ENCODE results near the gene HORMAD2.
A peak's percentile ranks its signal among the peaks of the same experiment; 100 is the strongest.

HORMAD2 gene

GRCh38 chr22:30116362-30117117 lies 36.3 kb downstream of the HORMAD2 start:
- no peak for DNase-seq (ENCODE audit: low read depth)
- no peak for TF ChIP-seq CTCF (IDR thresholded peaks at IDR 0.05; ENCODE audit: insufficient read depth, low read depth, low read length, missing control alignments)
- H3K4me3 ChIP-seq (ENCODE audit: low read depth, low read length): no peak overlapping the region

DNA sequence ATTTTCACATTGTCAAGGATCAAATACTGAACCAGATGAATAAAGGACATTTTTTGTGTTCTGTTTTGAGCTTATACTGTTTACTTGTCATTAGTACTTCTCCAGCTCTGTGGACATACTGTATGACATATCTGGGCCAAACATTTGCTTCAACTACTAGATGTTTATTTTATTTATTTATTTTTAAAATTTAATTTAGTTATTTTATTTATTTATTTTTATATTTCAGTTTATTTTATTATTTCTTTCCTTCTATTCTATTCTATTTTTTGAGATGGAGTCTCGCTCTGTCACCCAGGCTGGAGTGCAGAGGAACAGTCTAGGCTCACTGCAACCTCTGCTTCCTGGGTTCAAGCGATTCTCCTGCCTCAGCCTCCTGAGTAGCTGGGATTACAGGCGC lies 37.0 kb downstream of the HORMAD2 start:
- no peak for TF ChIP-seq CTCF (IDR thresholded peaks at IDR 0.05; ENCODE audit: insufficient read depth, low read depth, low read length, missing control alignments)
- H3K4me3 ChIP-seq (ENCODE audit: low read depth, low read length): no peak overlapping the region
- no peak for DNase-seq (ENCODE audit: low read depth)

DNA sequence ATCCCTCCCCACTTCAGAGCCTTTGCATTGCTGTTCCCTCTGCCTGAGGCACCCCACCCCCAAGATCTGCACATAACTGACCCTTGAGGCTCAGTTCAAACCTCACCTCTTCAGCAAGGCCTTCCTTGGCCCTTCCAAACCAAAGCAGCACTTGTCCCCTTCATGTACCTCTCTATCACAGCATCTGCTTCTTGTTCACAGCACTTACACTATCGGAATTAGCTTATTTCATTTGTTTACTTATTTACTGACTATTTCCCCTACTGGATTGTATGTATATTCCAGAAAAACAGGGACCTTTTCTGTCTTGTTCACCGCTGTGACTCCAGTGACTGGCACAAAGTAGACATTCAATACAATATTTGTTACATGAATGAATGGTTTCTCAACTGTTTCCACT lies 38.0 kb downstream of the HORMAD2 start:
- TF ChIP-seq CTCF (IDR thresholded peaks at IDR 0.05; ENCODE audit: insufficient read depth, low read depth, low read length, missing control alignments): no peak
- no peak overlapping the region for H3K4me3 ChIP-seq (ENCODE audit: low read depth, low read length)
- no peak for DNase-seq (ENCODE audit: low read depth)

DNA sequence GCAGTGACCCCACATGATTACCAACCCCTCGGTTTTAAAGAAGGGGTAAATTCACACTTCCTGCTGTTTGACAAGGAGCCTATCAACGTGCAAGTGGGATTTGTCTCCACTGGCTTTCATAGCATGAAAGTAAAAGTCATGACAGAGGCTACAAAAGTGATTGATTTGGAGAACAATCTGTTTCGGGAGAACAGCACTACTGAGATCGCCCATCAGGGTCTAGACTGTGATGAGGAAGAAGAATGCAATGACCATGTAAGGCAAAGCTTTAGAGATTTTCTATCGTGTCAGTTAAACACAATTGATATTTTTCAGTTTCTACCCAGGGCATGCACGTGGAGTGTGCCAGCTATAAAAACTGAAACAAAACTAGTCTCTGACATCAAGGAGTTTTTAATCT lies 41.7 kb downstream of the HORMAD2 start:
- no peak overlapping the region for H3K4me3 ChIP-seq (ENCODE audit: low read depth, low read length)
- DNase-seq (ENCODE audit: low read depth): peak; percentile 41
- TF ChIP-seq CTCF (IDR thresholded peaks at IDR 0.05; ENCODE audit: insufficient read depth, low read depth, low read length, missing control alignments): no peak

DNA sequence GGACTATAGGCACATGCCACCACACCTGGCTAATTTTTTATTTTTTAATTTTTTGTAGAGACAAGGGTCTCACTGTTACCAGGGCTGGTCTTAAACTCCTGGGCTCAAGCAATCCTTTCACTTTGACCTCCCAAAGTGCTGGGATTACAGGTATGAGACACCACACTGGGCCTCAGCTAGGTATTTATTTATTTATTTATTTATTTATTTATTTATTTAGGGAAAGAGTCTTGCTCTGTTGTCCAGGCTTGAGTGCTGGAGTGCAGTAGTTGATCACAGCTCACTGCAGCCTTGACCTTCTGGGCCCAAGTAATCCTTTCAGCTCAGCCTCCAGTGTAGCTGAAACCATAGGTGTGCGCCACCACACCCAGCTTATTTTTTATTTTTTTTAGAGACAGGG lies 43.2 kb downstream of the HORMAD2 start:
- no peak overlapping the region for H3K4me3 ChIP-seq (ENCODE audit: low read depth, low read length)
- no peak for DNase-seq (ENCODE audit: low read depth)
- TF ChIP-seq CTCF (IDR thresholded peaks at IDR 0.05; ENCODE audit: insufficient read depth, low read depth, low read length, missing control alignments): no peak

- no peak for DNase-seq (ENCODE audit: low read depth)
- no peak overlapping the region for H3K4me3 ChIP-seq (ENCODE audit: low read depth, low read length)
- TF ChIP-seq CTCF (IDR thresholded peaks at IDR 0.05; ENCODE audit: insufficient read depth, low read depth, low read length, missing control alignments): no peak
Observed at GRCh38 chr22:30127749-30128166, 47.5 kb downstream of the HORMAD2 start.

DNA sequence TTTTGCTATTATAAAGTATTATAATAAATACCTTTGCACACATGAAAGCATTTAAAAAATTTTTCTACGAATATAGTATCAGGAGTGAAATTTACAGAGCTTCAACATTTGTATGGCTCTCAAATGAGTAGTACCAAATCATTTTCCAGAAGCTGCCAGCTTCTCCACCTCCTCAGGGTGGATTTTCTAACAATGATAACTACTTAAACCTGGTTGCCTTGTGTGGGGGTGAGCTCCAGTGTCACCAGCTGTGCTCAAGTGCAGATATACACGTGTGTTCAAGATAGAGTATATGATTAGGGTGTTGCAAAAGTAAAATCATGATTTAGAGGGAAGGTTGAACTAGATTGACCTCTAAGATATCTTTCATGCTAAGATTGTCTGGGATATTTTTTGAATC lies 48.2 kb downstream of the HORMAD2 start:
- no peak for TF ChIP-seq CTCF (IDR thresholded peaks at IDR 0.05; ENCODE audit: insufficient read depth, low read depth, low read length, missing control alignments)
- no peak for DNase-seq (ENCODE audit: low read depth)
- H3K4me3 ChIP-seq (ENCODE audit: low read depth, low read length): no peak overlapping the region
